GM12864 (cell line): Measurements from ENCODE around the gene SERTAD1.

Source experiments
- DNase-seq: peaks from one replicate; pipeline ENCODE4 v3.0.0-alpha.2; 2011; ENCODE audit warnings: low read depth
- H3K4me3 ChIP-seq: 2 replicates; pipeline ENCODE4 v1.5.1; 2011; ENCODE audit warnings: mild to moderate bottlenecking, low read depth, low read length, control low read depth
- TF ChIP-seq, protein P1 (sequence below): IDR thresholded peaks from 2 replicates; pipeline ENCODE4 v1.5.1; 2011; ENCODE audit warnings: low read depth, mild to moderate bottlenecking, moderate library complexity, low read length, control low read depth, inconsistent platforms; ENCODE audit errors: missing control alignments

SERTAD1 gene

DNA sequence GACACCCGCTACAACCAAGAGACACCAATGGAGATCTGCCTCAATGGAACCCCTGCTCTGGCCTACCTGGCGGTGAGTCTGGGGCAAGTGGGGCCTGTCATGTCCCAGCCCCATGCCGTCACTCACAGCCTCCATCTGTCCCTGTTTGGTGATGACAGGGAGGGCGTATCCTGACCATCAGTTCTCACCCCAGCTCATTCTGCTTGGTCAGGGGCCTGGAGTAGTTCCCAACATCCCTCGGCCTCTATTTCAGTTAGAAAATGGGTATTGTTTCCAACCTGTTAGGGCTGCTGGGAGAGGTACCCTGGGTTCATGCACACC is 54.0 kb downstream of the SERTAD1 start:
- no peak overlapping the region for H3K4me3 ChIP-seq
- TF ChIP-seq, protein P1, sequence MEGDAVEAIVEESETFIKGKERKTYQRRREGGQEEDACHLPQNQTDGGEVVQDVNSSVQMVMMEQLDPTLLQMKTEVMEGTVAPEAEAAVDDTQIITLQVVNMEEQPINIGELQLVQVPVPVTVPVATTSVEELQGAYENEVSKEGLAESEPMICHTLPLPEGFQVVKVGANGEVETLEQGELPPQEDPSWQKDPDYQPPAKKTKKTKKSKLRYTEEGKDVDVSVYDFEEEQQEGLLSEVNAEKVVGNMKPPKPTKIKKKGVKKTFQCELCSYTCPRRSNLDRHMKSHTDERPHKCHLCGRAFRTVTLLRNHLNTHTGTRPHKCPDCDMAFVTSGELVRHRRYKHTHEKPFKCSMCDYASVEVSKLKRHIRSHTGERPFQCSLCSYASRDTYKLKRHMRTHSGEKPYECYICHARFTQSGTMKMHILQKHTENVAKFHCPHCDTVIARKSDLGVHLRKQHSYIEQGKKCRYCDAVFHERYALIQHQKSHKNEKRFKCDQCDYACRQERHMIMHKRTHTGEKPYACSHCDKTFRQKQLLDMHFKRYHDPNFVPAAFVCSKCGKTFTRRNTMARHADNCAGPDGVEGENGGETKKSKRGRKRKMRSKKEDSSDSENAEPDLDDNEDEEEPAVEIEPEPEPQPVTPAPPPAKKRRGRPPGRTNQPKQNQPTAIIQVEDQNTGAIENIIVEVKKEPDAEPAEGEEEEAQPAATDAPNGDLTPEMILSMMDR: no peak
- no peak for DNase-seq
